Muscle of back (tissue), 11 donors: ENCODE results near the gene TNFRSF19. TPM values are rescaled to one million over a fixed set of nuclear protein-coding genes. Genes with fewer than 3 reads are reported as not detected.

Experiments used
- DNase-seq, 3 donors: peaks; one replicate each; pipeline versions ENCODE4 v3.0.0 to v3.0.0-alpha.2; 2013
- polyA plus RNA-seq, 10 donors: library from polyadenylated mRNA; unstranded; fragments of 120-200 nt; gene quantifications; one replicate each; pipeline ENCODE4 v1.2.1, GENCODE V29; 2013; ENCODE audit not compliant: insufficient read length in 10 of 10

The TNFRSF19 gene
- polyA plus RNA-seq, 10 donors = 12.7 to 77.1 (median 17.1) TPM

DNA sequence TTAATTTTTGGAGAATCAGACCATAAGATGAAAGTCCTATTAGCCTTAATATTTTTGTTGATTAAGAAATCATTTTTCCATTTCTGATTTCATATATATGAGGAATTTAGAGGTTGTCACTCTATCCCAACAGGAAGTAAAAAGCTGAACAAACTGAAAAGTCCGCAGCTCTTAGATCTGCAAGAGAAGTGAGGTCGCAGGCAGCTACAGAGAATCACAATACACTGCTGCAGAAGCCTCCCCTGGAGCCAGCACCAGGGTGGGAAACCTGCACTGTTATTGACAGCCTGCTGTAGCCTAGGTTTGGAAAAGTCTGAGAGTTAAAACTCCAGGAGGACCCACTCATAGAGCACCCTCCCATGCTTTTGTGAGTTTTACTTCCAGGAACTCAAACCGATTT is 29.9 kb downstream of the TNFRSF19 start:
- DNase-seq = no peak

GRCh38 chr13:23600534-23600933 is 30.3 kb downstream of the TNFRSF19 start:
- no peak for DNase-seq

GRCh38 chr13:23605831-23606230 is 35.6 kb downstream of the TNFRSF19 start:
- no peak for DNase-seq

DNA sequence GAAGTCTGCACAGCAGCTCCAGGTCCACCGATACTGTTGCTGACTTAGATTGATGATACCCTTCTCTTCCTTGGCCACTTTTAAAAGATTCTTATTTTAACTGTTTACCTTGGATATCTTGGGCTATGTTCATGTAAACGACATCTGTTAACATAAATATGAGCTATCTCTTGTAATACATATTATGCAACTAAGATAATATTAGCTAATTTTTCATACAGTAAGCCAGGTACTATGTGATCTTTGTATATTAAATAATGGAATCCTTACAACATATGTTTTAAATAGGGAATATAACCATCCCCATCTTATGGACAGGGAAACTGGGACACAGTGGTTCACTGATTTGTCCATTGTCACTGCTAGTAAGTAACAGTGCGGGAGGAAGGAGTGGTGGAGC is 37.9 kb downstream of the TNFRSF19 start:
- DNase-seq = no peak

DNA sequence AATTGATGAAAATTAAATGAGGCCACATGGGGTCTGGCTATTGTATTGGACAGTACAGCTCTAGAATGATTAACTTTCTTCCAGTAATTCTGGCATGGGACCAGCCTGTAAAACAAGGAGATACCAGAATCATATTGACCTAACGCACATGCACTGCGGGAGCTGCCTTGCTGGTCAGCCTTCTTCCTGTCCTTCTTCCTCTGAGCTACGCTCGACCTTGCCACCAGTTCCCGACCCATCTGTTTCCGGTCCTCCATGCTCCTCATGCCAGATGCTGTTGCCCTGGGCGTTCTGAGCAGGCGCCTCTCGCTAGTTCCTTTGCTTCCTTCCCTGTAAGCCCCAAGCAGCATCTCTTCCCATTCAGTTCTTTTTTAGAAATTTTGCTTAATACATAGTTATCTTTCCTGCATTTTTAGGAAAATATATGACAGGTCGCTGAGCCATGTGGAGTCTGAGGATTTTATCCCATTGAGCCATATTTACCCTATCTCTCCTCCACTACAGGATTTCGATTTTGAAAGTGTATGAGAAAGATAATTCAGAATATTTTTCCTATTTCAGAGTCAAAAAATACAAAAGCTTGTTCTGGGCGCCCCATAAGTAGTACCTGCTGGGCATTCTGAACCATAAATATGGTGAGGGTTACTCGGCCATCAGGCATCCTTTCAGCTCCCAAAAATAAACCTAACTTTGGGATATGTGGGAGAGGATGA is 38.6 kb downstream of the TNFRSF19 start:
- DNase-seq = peak in 2 of 3 donors; percentile 26 to 62

- peak; percentile 44 to 79 (median 56) for DNase-seq
Measured at GRCh38 chr13:23609414-23609760, 39.2 kb downstream of the TNFRSF19 start.

DNA sequence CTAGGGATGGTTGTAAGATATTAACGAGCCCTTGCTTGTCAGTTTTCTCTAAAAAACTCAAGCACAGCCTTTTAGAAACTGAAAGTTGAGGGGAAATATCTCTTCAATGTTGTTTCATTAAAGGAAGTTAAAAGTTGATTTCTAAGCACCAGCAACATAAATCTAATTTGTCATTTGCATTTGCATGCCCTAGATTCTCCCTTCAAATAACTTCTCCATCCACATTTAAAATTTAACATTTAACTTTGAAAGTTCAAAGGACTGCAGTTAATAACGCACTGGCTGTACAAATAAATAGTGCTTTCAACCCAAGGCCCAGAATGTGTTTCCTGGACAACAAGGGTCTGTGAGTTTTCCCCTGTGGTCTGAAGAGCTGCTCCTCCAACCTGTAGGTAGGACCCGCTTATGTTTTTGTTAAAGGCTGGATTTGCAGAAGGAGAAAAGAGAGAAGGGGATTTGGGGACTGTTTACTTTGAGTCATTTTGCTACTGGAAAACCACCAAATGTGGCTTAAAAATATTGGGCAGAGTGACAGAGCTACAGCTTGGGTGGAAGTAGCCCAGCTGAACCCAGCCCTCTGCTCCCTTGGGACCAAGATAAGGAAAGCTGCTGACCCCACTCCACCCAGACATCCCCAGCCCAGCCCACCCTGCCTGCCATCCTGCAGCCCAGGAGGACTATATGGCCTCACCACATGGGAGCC is 39.8 kb downstream of the TNFRSF19 start:
- peak in 1 of 3 donors; percentile 47 for DNase-seq

GRCh38 chr13:23610966-23611491 is 40.8 kb downstream of the TNFRSF19 start:
- peak in 2 of 3 donors; percentile 34 to 69 for DNase-seq

- no peak for DNase-seq
Measured at GRCh38 chr13:23612182-23612581, 42.0 kb downstream of the TNFRSF19 start.

DNA sequence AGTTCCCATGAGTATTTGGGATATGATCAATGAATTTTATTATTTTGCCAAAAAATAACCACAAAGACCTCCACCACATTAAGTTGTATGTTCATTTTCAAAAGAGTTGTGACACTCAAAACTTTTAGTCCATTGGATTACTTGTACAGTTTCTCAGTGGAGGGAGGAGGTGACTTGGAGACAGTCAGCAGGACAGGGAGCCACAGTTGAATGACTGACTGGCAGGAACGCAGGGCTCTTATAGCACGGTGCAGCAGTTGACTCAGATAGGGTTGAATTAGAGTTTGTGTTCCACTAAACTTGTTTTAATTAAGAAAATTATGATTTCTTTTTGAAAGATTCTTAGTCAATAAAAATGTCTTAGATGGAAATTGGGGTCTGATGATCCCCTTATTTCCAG is 42.5 kb downstream of the TNFRSF19 start:
- no peak for DNase-seq

DNA sequence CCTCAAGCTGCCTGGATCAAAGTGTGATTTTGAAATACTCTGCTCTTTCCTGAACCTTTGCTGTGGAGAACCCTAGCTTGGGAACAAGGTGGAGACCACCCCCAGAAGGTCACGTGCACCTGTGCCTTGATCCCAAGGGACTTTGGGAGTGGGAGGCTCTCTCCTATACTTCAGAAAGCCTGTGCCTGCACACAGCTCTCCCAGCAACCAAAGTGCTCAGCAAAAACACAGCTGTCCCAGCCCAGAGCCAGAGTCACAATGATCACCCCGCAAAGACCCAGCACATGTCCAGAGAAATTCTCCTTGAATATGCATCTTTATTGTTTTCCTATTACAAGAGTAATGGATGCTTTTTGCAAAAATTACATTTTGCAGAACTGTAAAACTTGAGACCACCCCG is 43.4 kb downstream of the TNFRSF19 start:
- peak in 1 of 3 donors; percentile 60 for DNase-seq

GRCh38 chr13:23615395-23616081 is 45.3 kb downstream of the TNFRSF19 start:
- DNase-seq = no peak

DNA sequence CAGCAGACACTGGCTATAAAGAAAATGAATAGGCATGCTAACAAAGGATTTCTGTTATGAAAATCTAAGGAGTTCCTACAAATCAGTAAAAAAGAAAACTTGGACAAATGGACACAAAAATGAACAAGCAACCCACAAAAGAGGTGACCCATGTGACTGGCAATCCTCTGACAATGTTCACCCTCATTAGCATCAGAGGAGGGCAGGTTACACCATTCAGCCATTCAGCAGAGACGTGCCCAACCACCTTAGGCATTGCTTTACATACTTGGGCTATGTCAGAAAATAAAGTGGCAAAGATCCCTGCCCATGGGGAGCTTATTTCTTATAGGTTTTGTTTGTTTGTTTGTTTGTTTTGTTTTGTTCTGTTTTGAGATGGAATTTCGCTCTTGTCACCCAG is 46.0 kb downstream of the TNFRSF19 start:
- DNase-seq = no peak

GRCh38 chr13:23617551-23618024 is 47.4 kb downstream of the TNFRSF19 start:
- peak in 1 of 3 donors; percentile 30 for DNase-seq

DNA sequence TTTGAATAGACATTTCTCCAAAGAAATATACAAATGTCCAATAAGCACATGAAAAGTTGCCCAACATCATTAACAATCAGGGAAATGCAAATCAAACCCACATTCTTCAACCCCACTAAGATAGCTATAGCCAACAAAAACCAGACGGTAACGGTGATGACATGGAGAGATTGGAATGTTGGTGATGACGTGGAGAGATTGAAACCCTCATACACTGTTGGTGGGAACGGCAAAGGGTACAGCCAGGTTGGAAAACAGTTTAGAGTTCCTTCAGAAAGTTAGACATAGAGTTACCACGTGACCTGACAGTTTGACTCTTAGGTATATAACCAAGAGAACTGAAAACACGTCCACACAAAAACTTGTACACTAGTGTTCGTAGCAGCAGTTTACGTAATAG is 48.1 kb downstream of the TNFRSF19 start:
- DNase-seq = peak in 1 of 3 donors; percentile 93

DNA sequence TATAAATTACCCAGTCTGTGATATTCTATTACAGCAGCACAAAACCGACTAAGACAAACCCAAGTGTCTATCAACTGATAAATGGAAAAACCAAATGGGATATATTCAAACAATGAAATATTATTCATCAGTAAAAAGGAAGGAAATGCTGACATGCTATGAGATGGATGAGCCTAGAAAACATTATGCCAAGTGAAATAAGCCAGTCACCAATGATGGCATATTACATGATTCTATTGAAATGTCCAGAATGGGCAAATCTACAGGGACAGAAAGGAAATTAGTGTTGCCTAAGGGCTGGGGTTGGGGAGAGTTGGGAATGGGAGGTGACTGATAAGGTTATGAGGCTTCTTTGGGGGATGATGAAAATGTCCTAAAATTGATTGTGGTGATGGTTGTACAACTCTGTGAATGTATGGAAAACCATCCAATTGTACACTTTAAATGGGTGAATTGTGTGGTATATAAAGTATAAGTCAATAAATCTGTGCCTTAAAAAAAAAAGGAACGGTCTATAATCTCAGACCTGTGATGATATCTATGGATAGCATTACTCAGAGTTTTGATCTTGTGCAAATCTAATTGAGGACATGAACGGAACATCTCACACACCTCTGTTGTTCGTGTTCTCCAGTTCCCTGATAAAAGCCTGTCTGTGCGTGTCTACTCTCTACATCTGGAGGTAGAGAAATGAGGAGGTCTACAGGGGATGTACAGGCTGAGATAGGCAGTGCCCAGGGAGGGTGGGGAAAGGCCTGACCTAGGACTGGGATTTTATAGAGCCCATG is 49.0 kb downstream of the TNFRSF19 start:
- DNase-seq = no peak

DNA sequence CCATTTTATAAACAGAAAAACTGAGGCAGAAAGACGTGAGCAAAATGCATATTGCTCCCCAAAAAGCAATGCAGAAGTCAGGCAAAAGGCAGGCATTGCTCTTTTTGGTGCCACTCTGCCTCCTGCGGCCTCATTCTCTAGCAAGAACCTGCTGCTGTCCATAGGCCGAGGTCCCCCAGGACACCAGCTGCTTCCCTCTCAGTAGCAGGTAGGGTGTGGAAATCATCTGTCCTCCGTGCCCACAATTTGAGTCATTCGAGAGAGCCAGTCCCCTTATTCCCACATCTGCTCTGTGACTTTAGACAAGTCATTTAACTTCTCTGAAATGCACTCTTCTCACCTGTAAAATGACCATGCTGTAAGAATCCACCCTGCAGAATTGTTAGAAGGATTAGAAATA is 50.0 kb downstream of the TNFRSF19 start:
- no peak for DNase-seq

DNA sequence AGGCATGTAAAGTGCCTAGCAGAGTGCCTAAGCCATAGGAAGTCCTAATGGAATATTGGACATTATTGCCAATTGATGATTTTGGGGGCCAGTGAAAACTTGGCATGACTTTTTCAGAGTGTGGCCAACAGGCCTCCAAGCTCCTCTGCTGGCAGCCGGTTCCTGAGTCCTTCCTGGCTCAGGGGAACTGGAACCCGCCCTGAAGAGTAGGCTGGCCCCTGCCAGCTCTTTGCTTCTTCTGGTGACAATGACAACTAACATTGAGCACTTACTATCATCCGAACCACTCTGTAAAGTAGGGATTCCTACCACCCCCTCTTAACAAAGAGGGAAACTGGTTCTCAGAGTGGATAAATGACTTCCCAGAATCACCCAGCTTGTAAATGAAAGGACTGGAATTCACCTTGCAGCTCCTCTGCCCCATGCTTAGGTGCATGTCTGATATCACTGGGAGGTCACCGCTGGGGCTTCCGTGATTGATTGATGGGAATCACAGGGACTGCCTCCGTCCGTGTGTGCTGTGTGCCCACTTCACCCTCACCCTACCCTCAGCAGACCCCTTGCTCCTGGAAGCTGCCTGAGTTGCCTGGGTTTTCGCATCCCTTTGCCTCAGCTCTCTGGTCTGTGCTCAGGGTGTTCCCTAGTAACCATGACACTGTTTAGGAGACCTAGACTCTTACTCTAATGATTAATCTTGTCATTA is 50.6 kb downstream of the TNFRSF19 start:
- DNase-seq = no peak

GRCh38 chr13:23621316-23621645 is 51.1 kb downstream of the TNFRSF19 start:
- peak in 1 of 3 donors; percentile 66 for DNase-seq

DNA sequence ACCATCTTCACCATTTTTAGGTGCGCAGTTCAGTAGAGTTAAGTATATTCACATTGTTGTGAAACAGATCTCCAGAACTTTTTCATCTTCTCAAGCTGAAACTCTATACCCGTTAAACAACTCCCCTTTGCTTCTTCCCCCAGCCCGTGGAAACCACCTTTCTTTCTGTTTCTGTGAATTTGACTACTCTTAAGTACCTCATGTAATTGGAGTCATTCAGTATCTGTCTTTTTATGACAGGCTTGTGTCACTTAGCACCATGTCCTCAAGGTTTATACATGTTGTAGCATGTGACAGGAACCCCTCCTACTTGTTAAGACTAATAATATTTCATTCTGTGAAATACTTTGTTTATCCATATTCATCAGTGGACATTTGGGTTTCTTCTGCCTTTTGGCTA is 52.8 kb downstream of the TNFRSF19 start:
- no peak for DNase-seq

GRCh38 chr13:23623394-23623793 is 53.2 kb downstream of the TNFRSF19 start:
- no peak for DNase-seq
